HepG2 (cell line): ENCODE measurements around the gene PCNT. TPM values are rescaled to one million over a fixed set of nuclear protein-coding genes. Genes with fewer than 3 reads are reported as not detected.

Experiments
- ATAC-seq: fragments of 200-7000 bp; cut with Tn5 transposase; 3 replicates; pipeline ENCODE4 v1.9.1; 2020; ENCODE audit warnings: mild to moderate bottlenecking, moderate library complexity
- BruUV-seq: library from RNA; stranded (reverse); fragments of 400-500 nt; replicated peaks from 2 replicates; lab custom pipeline; 2021; lab: Mats Ljungman, UMichigan
- CTCF ChIA-PET: fragments of 300-600 bp; formaldehyde crosslinking; extraction: SDS; loops from one replicate; lab custom pipeline; 2021; ENCODE audit warnings: low total read pairs, inconsistent platforms, low intra/inter-chr PET ratio; lab: Yijun Ruan, JAX
- POLR2A ChIA-PET: fragments of 350-600 bp; sonication (Branson Sonifier 250); formaldehyde crosslinking; loops from one replicate; lab custom pipeline; 2020; ENCODE audit warnings: antibody characterized with exemption, inconsistent platforms; lab: Yijun Ruan, JAX
- DNase-seq: peaks from one replicate; pipeline ENCODE4 v3.0.0-alpha.2; 2015; ENCODE audit warnings: low spot score
- FAIRE-seq: peaks from 3 replicates; lab custom pipeline; 2011; peaks lifted over from hg19 to GRCh38; lab: Jason Lieb, UNC
- H2AFZ ChIP-seq: one replicate; pipeline ENCODE4 v1.6.1; 2011; ENCODE audit warnings: low read length, inconsistent platforms
- H3K27ac ChIP-seq: fragments of 300-600 bp; 3 replicates; pipeline ENCODE4 v1.8.0; 2011; ENCODE audit warnings: mixed run types, mild to moderate bottlenecking, mixed read lengths, low read length, inconsistent platforms; ENCODE audit not compliant: insufficient read depth; ENCODE audit errors: extremely low read length
- H3K27me3 ChIP-seq, 2 experiments: fragments of 200-600 bp in 1 of 2; 2 replicates in 1 of 2; 3 replicates in 1 of 2; pipeline versions ENCODE4 v1.6.0 to v1.8.0; 2011; ENCODE audit warnings: low read length in 2 of 2, mild to moderate bottlenecking in 2 of 2, moderate library complexity in 2 of 2, inconsistent platforms in 1 of 2; ENCODE audit not compliant: insufficient read depth in 2 of 2, control insufficient read depth in 1 of 2
- H3K36me3 ChIP-seq, 2 experiments: fragments of 200-600 bp in 1 of 2; replicated peaks in 1 of 2; 2 replicates in 1 of 2; 3 replicates in 1 of 2; pipeline versions ENCODE4 v1.5.1 to v1.8.0; 2011; ENCODE audit warnings: low read length in 2 of 2, inconsistent platforms in 1 of 2; ENCODE audit not compliant: insufficient read depth in 2 of 2, control insufficient read depth in 1 of 2
- H3K4me1 ChIP-seq: 2 replicates; pipeline ENCODE4 v1.5.1; 2012; ENCODE audit warnings: low read length, inconsistent platforms; ENCODE audit not compliant: insufficient read depth
- H3K4me2 ChIP-seq: 2 replicates; pipeline ENCODE4 v1.6.0; 2011; ENCODE audit warnings: low read depth, low read length, inconsistent platforms
- H3K4me3 ChIP-seq, 3 experiments: fragments of 200-600 bp in 1 of 3; sonication (generic), shearing (Covaris generic) in 1 of 3; replicated peaks in 1 of 3; 2 replicates each; pipeline ENCODE4 v1.5.1; 2011 to 2016; ENCODE audit warnings: low read length in 3 of 3, inconsistent platforms in 2 of 3, low read depth in 2 of 3, mild to moderate bottlenecking in 2 of 3, control low read depth in 1 of 3, mixed read lengths in 1 of 3; ENCODE audit not compliant: insufficient read depth in 1 of 3
- H3K79me2 ChIP-seq: one replicate; pipeline ENCODE4 v1.6.1; 2011; ENCODE audit warnings: low read length, inconsistent platforms; ENCODE audit not compliant: insufficient read depth
- H3K9ac ChIP-seq: 2 replicates; pipeline ENCODE4 v1.6.0; 2011; ENCODE audit warnings: mild to moderate bottlenecking, low read depth, low read length, inconsistent platforms; ENCODE audit not compliant: insufficient read depth
- H3K9me3 ChIP-seq: 2 replicates; pipeline ENCODE4 v1.5.1; 2012; ENCODE audit warnings: mild to moderate bottlenecking, low read length
- H4K20me1 ChIP-seq: 2 replicates; pipeline ENCODE4 v1.6.0; 2011; ENCODE audit warnings: inconsistent platforms, mild to moderate bottlenecking, low read length, moderate library complexity; ENCODE audit not compliant: insufficient read depth
- ATF7 ChIP-seq, 2 experiments: fragments of 450-650 bp in 1 of 2; sonication (generic) in 1 of 2; formaldehyde crosslinking in 1 of 2; IDR thresholded peaks; 2 replicates each; pipeline versions ENCODE4 v1.4.0 to v1.6.1; 2016 to 2020; ENCODE audit warnings: antibody characterized with exemption in 1 of 2, mild to moderate bottlenecking in 1 of 2, missing genetic modification reagents in 1 of 2
- CEBPB ChIP-seq: IDR thresholded peaks from 2 replicates; pipeline ENCODE4 v1.6.1; 2011; ENCODE audit warnings: low read depth, low read length, improper control_type of control experiment, borderline replicate concordance
- GMEB2 ChIP-seq: IDR thresholded peaks from 2 replicates; pipeline ENCODE4 v1.6.1; 2016; ENCODE audit warnings: missing biosample characterization, missing genetic modification reagents, low read depth
- KDM2A ChIP-seq: sonication (generic); formaldehyde crosslinking; IDR thresholded peaks from 2 replicates; pipeline ENCODE4 v1.4.0; 2020; ENCODE audit warnings: low read depth, missing genetic modification reagents, borderline replicate concordance
- SALL2 ChIP-seq: sonication (generic); formaldehyde crosslinking; IDR thresholded peaks from 2 replicates; pipeline ENCODE4 v1.8.1; 2023; ENCODE audit warnings: mild to moderate bottlenecking, missing genetic modification reagents, inconsistent platforms
- SAP130 ChIP-seq: IDR thresholded peaks from 2 replicates; pipeline ENCODE4 v1.6.1; 2016; ENCODE audit warnings: low read depth
- ZBTB34 ChIP-seq: sonication (generic); formaldehyde crosslinking; IDR thresholded peaks from 2 replicates; pipeline ENCODE4 v1.8.0; 2022; ENCODE audit warnings: mild to moderate bottlenecking, missing genetic modification reagents
- ZNF160 ChIP-seq: sonication (generic); formaldehyde crosslinking; IDR thresholded peaks from 2 replicates; pipeline ENCODE4 v1.8.0; 2022; ENCODE audit warnings: mild to moderate bottlenecking, inconsistent platforms, missing genetic modification reagents
- ZNF709 ChIP-seq: sonication (generic); formaldehyde crosslinking; IDR thresholded peaks from 2 replicates; pipeline ENCODE4 v1.5.0; 2020; ENCODE audit warnings: mild to moderate bottlenecking, missing genetic modification reagents
- ZNF776 ChIP-seq: sonication (generic); formaldehyde crosslinking; IDR thresholded peaks from 2 replicates; pipeline ENCODE4 v1.4.0; 2020; ENCODE audit warnings: mild to moderate bottlenecking, missing genetic modification reagents
- ZZZ3 ChIP-seq: sonication (generic); formaldehyde crosslinking; IDR thresholded peaks from 2 replicates; pipeline ENCODE4 v1.4.0; 2020; ENCODE audit warnings: missing genetic modification reagents, mild to moderate bottlenecking, borderline replicate concordance
- WGBS: methylation state at CpG from one replicate; pipeline ENCODE4 v1.1.6; 2017; ENCODE audit warnings: low lambda C conversion rate; 5-methylcytosine and 5-hydroxymethylcytosine counted together
- in situ Hi-C: cut with HindIII; loops from 2 replicates; pipeline ENCODE4 v1.10.0; 2017; ENCODE audit warnings: low pct_unique_long_range_greater_than_20kb; ENCODE audit not compliant: extremely low pct_ligation_motif_present
- intact Hi-C: fragments of 100-400 bp; cut with micrococcal nuclease; formaldehyde crosslinking; loops from one replicate; pipeline ENCODE4 v1.10.0; 2022; ENCODE audit not compliant: unreplicated experiment
- polyA plus RNA-seq, 8 experiments: library from polyadenylated mRNA; depleted of rRNA in 3 of 8; stranded (reverse) in 7 of 8; unstranded in 1 of 8; fragments of >200 nt; fragmentation: Illumina TruSeq in 4 of 8; extraction: Trizol in 4 of 8; gene quantifications; 2 replicates each; pipeline versions ENCODE4 v1.2.1 to v1.2.3, GENCODE V29; 2011 to 2016; ENCODE audit warnings: low read depth in 4 of 8, missing spikeins in 1 of 8, mixed read lengths in 1 of 8; ENCODE audit not compliant: insufficient read depth in 1 of 8
- total RNA-seq, 5 experiments: library from RNA; depleted of rRNA; stranded (reverse); fragments of >200 nt; fragmentation: Illumina TruSeq; extraction: Trizol; gene quantifications; 2 replicates each; pipeline ENCODE4 v1.2.3, GENCODE V29; 2016; ENCODE audit warnings: low read depth in 1 of 5

The PCNT gene
- total and polyA plus RNA-seq, 2 of the 13 experiments (the other 11 are each of a cell fraction or from before 2014, with no cell fraction given), result 5.6 to 12.4 TPM

GRCh38 chr21:46285206-46285661 lies 38.7 kb upstream of the PCNT start, which contains the start of gene MCM3AP:
Gene MCM3AP, minus strand, starts transcription at chr21:46285611. Its CDS starts 325 bp downstream, at chr21:46285286.
- ChIA-PET CTCF (interaction anchor here (1.5 kb wide), 1 partner anchor 138 kb away, joined by 3 read pairs; no protein-coding TSS in a partner anchor), POLR2A (interaction anchor here (0.8 kb wide), 1 partner anchor 11 kb away, joined by 4 read pairs; no protein-coding TSS in a partner anchor)
- H4K20me1 ChIP-seq, result peaks cover 8% of the 10 kb centered on the region; the same call in 1 of the 2 replicates
- H3K4me3 ChIP-seq, result peak within 1 kb of the TSS; percentile 84 to 98 (median 89)
- peaks cover 0 to 13% of the 10 kb centered on the region in 2 experiments; a peak in 4 of 5 replicates for H3K36me3 ChIP-seq
- H3K4me1 ChIP-seq, result peaks cover 65% of the 10 kb centered on the region
- no peaks in the 10 kb centered on the region; a peak in 1 of 5 replicates for H3K27me3 ChIP-seq
- DNase-seq, result no peak
- no peak for ATAC-seq
- peak within 1 kb of the TSS; percentile 78 for H3K4me2 ChIP-seq
- intact Hi-C loops, result loop anchor here (10.0 kb wide), 1 partner anchor 60 kb away; the partner anchor contains the start of gene LSS
- TF ChIP-seq ZZZ3 (CRISPR knock-in tag) (no peak), ZNF160 (0 out of 2 replicates have a peak, but pooled peaks have one; percentile 7)
- no peak for FAIRE-seq
- H2AFZ ChIP-seq, result no peak within 1 kb of the TSS
- H3K9me3 ChIP-seq, result no peaks in the 10 kb centered on the region
- in situ Hi-C loops, result loop anchor here (5.0 to 10.0 kb wide), 2 partner anchors 37 to 310 kb away; partner anchors contain the start of genes C21orf58 and PCNT
- TSS peak; percentile 67 for BruUV-seq
- 30% methylated on average over 6 of the region's 6 CpGs for WGBS
- H3K79me2 ChIP-seq, result peaks cover 46% of the 10 kb centered on the region
- H3K27ac ChIP-seq, result peak within 1 kb of the TSS; percentile 95
- H3K9ac ChIP-seq, result peak within 1 kb of the TSS; percentile 92

GRCh38 chr21:46285761-46286647 lies 38.0 kb upstream of the PCNT start, which contains the start of gene YBEY:
Gene YBEY, plus strand, starts transcription at chr21:46286342. Its CDS starts 572 bp downstream, at chr21:46286914.
- no TSS peak for BruUV-seq
- TF ChIP-seq SALL2 (CRISPR knock-in tag), result peak; percentile 91
- 0 out of 2 replicates have a peak, but pooled peaks have one; percentile 21 for TF ChIP-seq ZBTB34 (CRISPR knock-in tag)
- TF ChIP-seq ZNF709 (CRISPR knock-in tag), result 0 out of 2 replicates have a peak, but pooled peaks have one; percentile 67
- TF ChIP-seq KDM2A (CRISPR knock-in tag), result peak; percentile 97
- no peak for TF ChIP-seq GMEB2 (CRISPR knock-in tag)
- TF ChIP-seq SAP130 (CRISPR knock-in tag), result peak; percentile 97
- no peak for TF ChIP-seq ATF7 (IDR thresholded peaks at IDR 0.05)
- TF ChIP-seq ATF7 (CRISPR knock-in tag; IDR thresholded peaks at IDR 0.05), result no peak
- no peak for TF ChIP-seq CEBPB
- TF ChIP-seq ZNF776 (CRISPR knock-in tag), result peak; percentile 89

More at GRCh38 chr21:46285761-46286647, 38.0 kb upstream of the PCNT start, which contains the start of gene YBEY:
- Histone ChIP-seq H3K9me3 (no peaks in the 10 kb centered on the region), H3K27me3 (no peaks in the 10 kb centered on the region; a peak in 1 of 5 replicates), H4K20me1 (peaks cover 7% of the 10 kb centered on the region; the same call in 1 of the 2 replicates), H3K27ac (peak within 1 kb of the TSS; percentile 95), H3K79me2 (peaks cover 42% of the 10 kb centered on the region), H3K9ac (peak within 1 kb of the TSS; percentile 92), H3K4me1 (peaks cover 63% of the 10 kb centered on the region), H3K4me3 (peak within 1 kb of the TSS; percentile 84 to 98 (median 89)), H3K4me2 (peak within 1 kb of the TSS; percentile 78), H3K36me3 (peaks cover 0 to 13% of the 10 kb centered on the region in 2 experiments; a peak in 2 of 5 replicates), H2AFZ (peak within 1 kb of the TSS; percentile 49)
- in situ Hi-C loops (loop anchor here (5.0 to 10.0 kb wide), 2 partner anchors 36 to 311 kb away; partner anchors contain the start of genes C21orf58 and PCNT), intact Hi-C loops (loop anchor here (1.0 to 10.0 kb wide), 2 partner anchors 39 to 61 kb away; partner anchors contain the start of gene LSS)
- peak; percentile 82 for DNase-seq
- peak; percentile 98 for ATAC-seq
- WGBS, result 2% methylated on average over 33 of the region's 105 CpGs
- CTCF ChIA-PET, result interaction anchor here (1.5 kb wide), 1 partner anchor 138 kb away, joined by 3 read pairs; no protein-coding TSS in a partner anchor
- peak; percentile 40 for FAIRE-seq
- POLR2A ChIA-PET, result interaction anchor here (0.8 kb wide), 1 partner anchor 10 kb away, joined by 4 read pairs; no protein-coding TSS in a partner anchor
